RWPE1 (cell line): ENCODE results near the gene ERN2.
A peak's percentile ranks its signal among the peaks of the same experiment; 100 is the strongest.
"Not testable (repeated sequence)": the region's sequence is repeated elsewhere in the genome, so short reads cannot be mapped to it uniquely, and the experiment has no call there.

Experiments
- CTCF ChIA-PET: fragments of 350-600 bp; sonication (Branson Sonifier 250); formaldehyde crosslinking; extraction: SDS; loops from one replicate; lab custom pipeline; 2021; lab: Yijun Ruan, JAX
- POLR2A ChIA-PET: fragments of 400-600 bp; formaldehyde crosslinking; extraction: SDS; loops from one replicate; lab custom pipeline; 2020; ENCODE audit warnings: antibody characterized with exemption; ENCODE audit not compliant: low non-redundant PET; lab: Yijun Ruan, JAX
- DNase-seq: peaks from one replicate; pipeline ENCODE4 v3.0.0; 2012; ENCODE audit warnings: low spot score
- H3K27ac ChIP-seq: fragments of 450-650 bp; 2 replicates; pipeline ENCODE4 v1.5.1; 2017
- CTCF ChIP-seq: fragments of 450-650 bp; conservative IDR thresholded peaks from 2 replicates; pipeline ENCODE4 v1.5.1; 2017; ENCODE audit warnings: low read depth, mild to moderate bottlenecking

The ERN2 gene

GRCh38 chr16:23729503-23730424, 16.7 kb upstream of the ERN2 start:
- peak; percentile 24 for DNase-seq
- ChIA-PET POLR2A (interaction anchor here (0.5 kb wide), 1 partner anchor 272 kb away, joined by 3 read pairs; no protein-coding TSS in a partner anchor), CTCF (interaction anchor here (0.6 to 1.0 kb wide), 3 partner anchors 96 to 439 kb away, joined by 3 to 4 read pairs (median 3); no protein-coding TSS in a partner anchor)
- H3K27ac ChIP-seq = no peak overlapping the region
- TF ChIP-seq CTCF = no peak

- peak; percentile 24; the same call in 1 of the 2 replicates for TF ChIP-seq CTCF
- ChIA-PET CTCF (interaction anchor here (0.6 to 1.9 kb wide), 6 partner anchors 21 to 248 kb away, joined by 3 to 11 read pairs (median 3); partner anchors contain the start of gene PLK1), POLR2A (no interaction called here)
- H3K27ac ChIP-seq = no peak overlapping the region
- DNase-seq = no peak
Measured at GRCh38 chr16:23728112-23728477, 15.1 kb upstream of the ERN2 start.

GRCh38 chr16:23726710-23727109, 13.7 kb upstream of the ERN2 start:
- H3K27ac ChIP-seq = no peak overlapping the region
- no peak for DNase-seq
- POLR2A ChIA-PET = no interaction called here
- CTCF ChIA-PET = interaction anchor here (0.6 to 1.9 kb wide), 2 partner anchors 48 to 308 kb away, joined by 3 to 11 read pairs; partner anchors contain the start of gene PLK1
- TF ChIP-seq CTCF = no peak

GRCh38 chr16:23724785-23725131, 11.7 kb upstream of the ERN2 start:
- DNase-seq = no peak
- ChIA-PET CTCF (interaction anchor here (0.6 kb wide), 1 partner anchor 10 kb away, joined by 3 read pairs; no protein-coding TSS in a partner anchor), POLR2A (no interaction called here)
- TF ChIP-seq CTCF = no peak
- H3K27ac ChIP-seq = no peak overlapping the region

- ChIA-PET CTCF (no interaction called here), POLR2A (no interaction called here)
- no peak overlapping the region for H3K27ac ChIP-seq
- TF ChIP-seq CTCF = no peak
- DNase-seq = no peak
Measured at GRCh38 chr16:23724096-23724784, 11.2 kb upstream of the ERN2 start.

- POLR2A ChIA-PET, DNase-seq, CTCF ChIA-PET, H3K27ac ChIP-seq: not testable (repeated sequence)
Measured at GRCh38 chr16:23722613-23723240, 9.7 kb upstream of the ERN2 start.
